ENCODE data around the gene SPP2.

DNA sequence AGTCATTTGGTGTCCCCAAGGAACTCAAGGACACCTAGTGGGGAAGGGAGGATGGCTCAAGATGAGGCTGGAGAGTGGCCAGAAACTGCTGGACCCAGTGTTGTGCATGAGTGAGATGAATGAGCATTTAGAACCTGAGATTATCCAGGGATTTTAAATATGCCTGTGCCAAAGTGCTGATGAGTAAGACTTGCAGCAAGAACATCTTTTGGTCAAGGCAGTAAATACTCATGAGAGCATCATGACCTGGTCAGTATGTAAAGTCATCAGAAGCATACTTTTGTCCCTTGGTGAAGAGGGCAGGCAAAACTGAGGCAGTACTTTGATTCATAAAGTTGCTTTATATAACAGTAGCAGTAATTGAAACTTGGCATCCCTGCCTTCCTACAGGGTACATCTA lies 3.1 kb upstream of the SPP2 start:
- TF ChIP-seq POLR2AphosphoS5 (IDR thresholded peaks at IDR 0.05) (no peak), POLR2A (IDR thresholded peaks at IDR 0.05) (no peak)
- TF ChIP-seq, protein P1, sequence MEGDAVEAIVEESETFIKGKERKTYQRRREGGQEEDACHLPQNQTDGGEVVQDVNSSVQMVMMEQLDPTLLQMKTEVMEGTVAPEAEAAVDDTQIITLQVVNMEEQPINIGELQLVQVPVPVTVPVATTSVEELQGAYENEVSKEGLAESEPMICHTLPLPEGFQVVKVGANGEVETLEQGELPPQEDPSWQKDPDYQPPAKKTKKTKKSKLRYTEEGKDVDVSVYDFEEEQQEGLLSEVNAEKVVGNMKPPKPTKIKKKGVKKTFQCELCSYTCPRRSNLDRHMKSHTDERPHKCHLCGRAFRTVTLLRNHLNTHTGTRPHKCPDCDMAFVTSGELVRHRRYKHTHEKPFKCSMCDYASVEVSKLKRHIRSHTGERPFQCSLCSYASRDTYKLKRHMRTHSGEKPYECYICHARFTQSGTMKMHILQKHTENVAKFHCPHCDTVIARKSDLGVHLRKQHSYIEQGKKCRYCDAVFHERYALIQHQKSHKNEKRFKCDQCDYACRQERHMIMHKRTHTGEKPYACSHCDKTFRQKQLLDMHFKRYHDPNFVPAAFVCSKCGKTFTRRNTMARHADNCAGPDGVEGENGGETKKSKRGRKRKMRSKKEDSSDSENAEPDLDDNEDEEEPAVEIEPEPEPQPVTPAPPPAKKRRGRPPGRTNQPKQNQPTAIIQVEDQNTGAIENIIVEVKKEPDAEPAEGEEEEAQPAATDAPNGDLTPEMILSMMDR (IDR thresholded peaks at IDR 0.05) = no peak
